T-helper 1 cell treated with Interleukin-12 subunit alpha and Interleukin-12 subunit beta and Interleukin-4 antibody, amounts not matched to agents 30 μg/mL and 1 μg/mL, for 36 hours (primary cell): ENCODE results near the gene TBC1D24.
A peak's percentile ranks its signal among the peaks of the same experiment; 100 is the strongest.
"Not testable (repeated sequence)": the region's sequence is repeated elsewhere in the genome, so short reads cannot be mapped to it uniquely, and the experiment has no call there.

Source experiments
- H3K27ac Mint-ChIP-seq: one replicate; pipeline ENCODE4 v1.8.0; 2021; ENCODE audit warnings: mild to moderate bottlenecking, mixed read lengths
- H3K27me3 Mint-ChIP-seq: one replicate; pipeline ENCODE4 v1.8.0; 2021; ENCODE audit warnings: low read depth, mixed read lengths
- H3K36me3 Mint-ChIP-seq: one replicate; pipeline ENCODE4 v1.8.0; 2021; ENCODE audit warnings: low read depth, mixed read lengths
- H3K4me1 Mint-ChIP-seq: one replicate; pipeline ENCODE4 v1.8.0; 2021; ENCODE audit warnings: low read depth, mixed read lengths
- H3K4me3 Mint-ChIP-seq: one replicate; pipeline ENCODE4 v1.8.0; 2021; ENCODE audit warnings: mild to moderate bottlenecking, moderate library complexity, mixed read lengths
- H3K9me3 Mint-ChIP-seq: one replicate; pipeline ENCODE4 v1.8.0; 2021; ENCODE audit warnings: mixed read lengths

TBC1D24 gene

GRCh38 chr16:2474877-2475412 lies at the start of gene TBC1D24:
Gene TBC1D24 (plus strand): TSS chr16:2475127. CDS start chr16:2496149, 21,022 bp downstream.
- H3K4me3 Mint-ChIP-seq: peak within 1 kb of the TSS; percentile 68
- H3K9me3 Mint-ChIP-seq: no peaks in the 10 kb centered on the region
- peaks cover 13% of the 10 kb centered on the region for H3K4me1 Mint-ChIP-seq
- H3K27ac Mint-ChIP-seq: no peak within 1 kb of the TSS
- H3K27me3 Mint-ChIP-seq: peaks cover 28% of the 10 kb centered on the region
- H3K36me3 Mint-ChIP-seq: no peaks in the 10 kb centered on the region

- no peak overlapping the region for H3K4me3 Mint-ChIP-seq
- peaks cover 22% of the 10 kb centered on the region for H3K4me1 Mint-ChIP-seq
- H3K9me3 Mint-ChIP-seq: no peaks in the 10 kb centered on the region
- peaks cover 7% of the 10 kb centered on the region for H3K36me3 Mint-ChIP-seq
- peaks cover 3% of the 10 kb centered on the region for H3K27me3 Mint-ChIP-seq
- no peak overlapping the region for H3K27ac Mint-ChIP-seq
These were observed 49.0 kb upstream of the TBC1D24 start for GRCh38 chr16:2425825-2426430.

DNA sequence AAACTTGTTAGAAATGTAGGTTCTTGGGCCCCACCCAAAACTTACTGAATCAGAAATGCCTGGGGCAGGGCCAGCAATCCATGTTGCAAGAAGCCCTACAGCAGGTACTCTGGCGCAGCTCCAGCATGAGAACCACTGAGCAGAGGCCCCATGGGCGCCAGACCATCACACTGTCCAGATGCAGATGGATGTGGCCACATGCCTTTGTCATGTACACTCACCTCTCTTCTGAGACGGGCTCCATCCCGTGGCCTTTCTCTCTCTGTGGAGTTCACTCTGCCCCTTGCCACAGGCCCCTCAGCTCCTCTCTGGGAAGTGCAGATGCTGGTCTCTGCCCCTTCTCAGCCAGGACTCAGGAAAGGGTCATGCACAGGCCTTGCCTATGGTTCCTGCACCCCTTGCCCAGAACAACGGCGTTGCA lies 48.0 kb upstream of the TBC1D24 start:
- Mint-ChIP-seq H3K4me1 (peaks cover 24% of the 10 kb centered on the region), H3K4me3 (peak overlapping the region; percentile 1), H3K36me3 (peaks cover 9% of the 10 kb centered on the region), H3K27ac (no peak overlapping the region), H3K27me3 (no peaks in the 10 kb centered on the region), H3K9me3 (no peaks in the 10 kb centered on the region)

GRCh38 chr16:2427526-2427925 lies 47.4 kb upstream of the TBC1D24 start:
- Mint-ChIP-seq H3K4me3 (peak overlapping the region; percentile 77), H3K4me1 (peaks cover 24% of the 10 kb centered on the region), H3K9me3 (no peaks in the 10 kb centered on the region), H3K27me3 (no peaks in the 10 kb centered on the region), H3K36me3 (peaks cover 11% of the 10 kb centered on the region), H3K27ac (peak overlapping the region; percentile 68)

- Mint-ChIP-seq H3K27ac (peak overlapping the region; percentile 85), H3K36me3 (peaks cover 16% of the 10 kb centered on the region), H3K4me3 (peak overlapping the region; percentile 89), H3K4me1 (peaks cover 24% of the 10 kb centered on the region), H3K27me3 (no peaks in the 10 kb centered on the region), H3K9me3 (no peaks in the 10 kb centered on the region)
These were observed 46.7 kb upstream of the TBC1D24 start for GRCh38 chr16:2428051-2428783.

DNA sequence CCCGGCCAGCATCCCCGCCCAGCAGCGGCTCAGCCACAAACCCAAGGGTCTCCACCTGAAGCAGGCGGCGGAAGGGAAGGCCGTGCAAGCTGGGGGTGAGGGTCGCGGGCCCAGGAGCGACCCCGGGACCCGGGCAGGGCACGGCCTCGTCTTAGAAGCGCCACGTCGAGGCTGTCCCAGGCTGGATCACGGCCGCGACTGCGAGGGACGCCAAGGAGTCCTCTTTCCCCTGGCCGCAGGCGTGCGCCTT lies 46.2 kb upstream of the TBC1D24 start:
- peaks cover 24% of the 10 kb centered on the region for H3K4me1 Mint-ChIP-seq
- no peaks in the 10 kb centered on the region for H3K27me3 Mint-ChIP-seq
- H3K27ac Mint-ChIP-seq: peak overlapping the region; percentile 85
- peak overlapping the region; percentile 89 for H3K4me3 Mint-ChIP-seq
- peaks cover 21% of the 10 kb centered on the region for H3K36me3 Mint-ChIP-seq
- H3K9me3 Mint-ChIP-seq: no peaks in the 10 kb centered on the region

GRCh38 chr16:2429034-2429770 lies 45.7 kb upstream of the TBC1D24 start, which contains the start of gene CCNF:
Gene CCNF (plus strand): TSS chr16:2429447. CDS start chr16:2429482, 35 bp downstream.
- peak within 1 kb of the TSS; percentile 85 for H3K27ac Mint-ChIP-seq
- peaks cover 22% of the 10 kb centered on the region for H3K36me3 Mint-ChIP-seq
- no peaks in the 10 kb centered on the region for H3K9me3 Mint-ChIP-seq
- peaks cover 25% of the 10 kb centered on the region for H3K4me1 Mint-ChIP-seq
- H3K4me3 Mint-ChIP-seq: peak within 1 kb of the TSS; percentile 93
- no peaks in the 10 kb centered on the region for H3K27me3 Mint-ChIP-seq

GRCh38 chr16:2429771-2430663 lies 44.9 kb upstream of the TBC1D24 start:
- Mint-ChIP-seq H3K36me3 (peaks cover 26% of the 10 kb centered on the region), H3K4me1 (peaks cover 27% of the 10 kb centered on the region), H3K4me3 (peak overlapping the region; percentile 93), H3K27ac (peak overlapping the region; percentile 85), H3K27me3 (no peaks in the 10 kb centered on the region), H3K9me3 (no peaks in the 10 kb centered on the region)

- no peak overlapping the region for H3K4me3 Mint-ChIP-seq
- H3K27ac Mint-ChIP-seq: no peak overlapping the region
- peaks cover 27% of the 10 kb centered on the region for H3K4me1 Mint-ChIP-seq
- no peaks in the 10 kb centered on the region for H3K9me3 Mint-ChIP-seq
- peaks cover 38% of the 10 kb centered on the region for H3K36me3 Mint-ChIP-seq
- H3K27me3 Mint-ChIP-seq: no peaks in the 10 kb centered on the region
These were observed 42.6 kb upstream of the TBC1D24 start for GRCh38 chr16:2432286-2432685.

- Mint-ChIP-seq H3K27ac (no peak overlapping the region), H3K27me3 (no peaks in the 10 kb centered on the region), H3K4me3 (no peak overlapping the region), H3K4me1 (peaks cover 20% of the 10 kb centered on the region), H3K36me3 (peaks cover 42% of the 10 kb centered on the region), H3K9me3 (no peaks in the 10 kb centered on the region)
These were observed 42.0 kb upstream of the TBC1D24 start for GRCh38 chr16:2432801-2433505.

DNA sequence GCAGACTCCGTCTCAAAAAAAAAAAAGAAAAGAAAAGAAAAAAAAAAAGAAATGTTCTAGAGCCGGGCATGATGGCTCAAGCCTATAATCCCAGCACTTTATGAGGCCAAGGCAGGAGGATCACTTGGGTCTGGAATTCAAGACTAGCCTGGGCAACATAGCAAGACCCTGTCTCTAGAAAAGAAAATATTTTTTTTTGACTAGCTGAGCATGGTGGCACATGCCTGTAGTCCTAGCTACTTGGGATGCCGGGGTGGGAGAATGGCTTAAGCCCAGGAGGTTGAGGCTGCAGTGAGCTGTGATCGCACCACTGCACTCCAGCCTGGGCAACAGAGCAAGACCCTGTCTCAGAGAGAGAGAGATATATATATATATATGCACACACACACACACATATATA lies 39.7 kb upstream of the TBC1D24 start:
- peaks cover 49% of the 10 kb centered on the region for H3K36me3 Mint-ChIP-seq
- H3K4me3 Mint-ChIP-seq, H3K9me3 Mint-ChIP-seq, H3K27ac Mint-ChIP-seq, H3K27me3 Mint-ChIP-seq: not testable (repeated sequence)
- peaks cover 20% of the 10 kb centered on the region for H3K4me1 Mint-ChIP-seq

GRCh38 chr16:2436110-2436509 lies 38.8 kb upstream of the TBC1D24 start:
- H3K27ac Mint-ChIP-seq: no peak overlapping the region
- H3K4me3 Mint-ChIP-seq: no peak overlapping the region
- peaks cover 11% of the 10 kb centered on the region for H3K4me1 Mint-ChIP-seq
- peaks cover 49% of the 10 kb centered on the region for H3K36me3 Mint-ChIP-seq
- no peaks in the 10 kb centered on the region for H3K27me3 Mint-ChIP-seq
- H3K9me3 Mint-ChIP-seq: no peaks in the 10 kb centered on the region

GRCh38 chr16:2437032-2437790 lies 37.7 kb upstream of the TBC1D24 start:
- H3K36me3 Mint-ChIP-seq: peaks cover 50% of the 10 kb centered on the region
- no peak overlapping the region for H3K27ac Mint-ChIP-seq

More at GRCh38 chr16:2437032-2437790, 37.7 kb upstream of the TBC1D24 start:
- peaks cover 11% of the 10 kb centered on the region for H3K4me1 Mint-ChIP-seq
- H3K9me3 Mint-ChIP-seq: no peaks in the 10 kb centered on the region
- H3K4me3 Mint-ChIP-seq: no peak overlapping the region
- no peaks in the 10 kb centered on the region for H3K27me3 Mint-ChIP-seq
